Esophagus muscularis mucosa (tissue), 4 donors: Measurements from ENCODE around the gene SPECC1. TPM values are rescaled to one million over a fixed set of nuclear protein-coding genes. Genes with fewer than 3 reads are reported as not detected.
A peak's percentile ranks its signal among the peaks of the same experiment; 100 is the strongest.

ENCODE experiments used
- DNase-seq: peaks from one replicate; pipeline ENCODE4 v3.0.0-alpha.2; 2017; ENCODE audit errors: extremely low spot score
- H3K27ac ChIP-seq, 4 donors: fragments of 200-600 bp; sonication (generic); replicated peaks in 1 of 4; 1 replicate in 3 of 4; 2 replicates in 1 of 4; pipeline ENCODE4 v1.5.1; 2016 to 2019; ENCODE audit warnings: mild to moderate bottlenecking in 1 of 4
- H3K27me3 ChIP-seq, 4 donors: fragments of 200-600 bp; sonication (generic); one replicate each; pipeline versions ENCODE4 v1.5.1 to v1.6.0; 2016 to 2019
- H3K36me3 ChIP-seq, 4 donors: fragments of 200-600 bp; sonication (generic); one replicate each; pipeline ENCODE4 v1.5.1; 2016 to 2019
- H3K4me1 ChIP-seq, 4 donors: fragments of 200-600 bp; sonication (generic); one replicate each; pipeline ENCODE4 v1.5.1; 2016 to 2019
- H3K4me3 ChIP-seq, 4 donors: fragments of 200-600 bp; sonication (generic); 1 replicate in 2 of 4; 2 replicates in 2 of 4; pipeline ENCODE4 v1.5.1; 2016 to 2019; ENCODE audit warnings: mild to moderate bottlenecking in 4 of 4, moderate library complexity in 1 of 4
- H3K9me3 ChIP-seq, 4 donors: fragments of 200-600 bp; sonication (generic); 1 replicate in 3 of 4; 2 replicates in 1 of 4; pipeline ENCODE4 v1.5.1; 2016 to 2019
- CTCF ChIP-seq, 3 experiments: fragments of 200-600 bp in 2 of 3; fragments of 450-650 bp in 1 of 3; sonication (generic) in 2 of 3; IDR thresholded peaks; one replicate each; pipeline ENCODE4 v1.5.1; 2017 to 2019; ENCODE audit warnings: antibody characterized with exemption in 3 of 3, mild to moderate bottlenecking in 2 of 3, moderate library complexity in 1 of 3
- EP300 ChIP-seq: sonication (generic); formaldehyde crosslinking; IDR thresholded peaks from one replicate; pipeline ENCODE4 v1.6.1; 2017; ENCODE audit warnings: antibody characterized with exemption
- POLR2A ChIP-seq: fragments of 450-650 bp; IDR thresholded peaks from one replicate; pipeline ENCODE4 v1.6.1; 2017; ENCODE audit warnings: antibody characterized with exemption, moderate library complexity, mild to moderate bottlenecking, low read depth
- POLR2AphosphoS5 ChIP-seq, 2 donors: sonication (generic); formaldehyde crosslinking; IDR thresholded peaks; one replicate each; pipeline ENCODE4 v1.6.1; 2017; ENCODE audit warnings: antibody characterized with exemption in 2 of 2
- WGBS: methylation state at CpG from one replicate; pipeline ENCODE4 v1.1.5; 2018; 5-methylcytosine and 5-hydroxymethylcytosine counted together
- intact Hi-C: fragments of 100-400 bp; cut with DNase I; formaldehyde crosslinking; loops from one replicate; pipeline ENCODE4 v1.15.1; 2023
- total RNA-seq, 4 donors: library from RNA; depleted of rRNA; stranded (reverse); fragments of >200 nt; gene quantifications; one replicate each; pipeline versions ENCODE4 v1.1.0 to v1.2.1, GENCODE V29; 2016

SPECC1 gene
- total RNA-seq, 4 donors from 2014 or later = 16.7 to 28.8 (median 24.7) TPM

GRCh38 chr17:20087538-20088250 lies 78.5 kb downstream of the SPECC1 start:
- no peak for DNase-seq
- 75% methylated on average over 6 of the region's 6 CpGs for WGBS
- intact Hi-C loops = no loop called here
- Histone ChIP-seq H3K36me3 (no peaks in the 10 kb centered on the region), H3K9me3 (no peaks in the 10 kb centered on the region), H3K27me3 (no peaks in the 10 kb centered on the region), H3K27ac (peak overlapping the region in 2 of 4 donors; percentile 31 to 35), H3K4me3 (no peak overlapping the region), H3K4me1 (peaks cover 0 to 24% (median 13%) of the 10 kb centered on the region in 4 donors)
- no peak for TF ChIP-seq CTCF (IDR thresholded peaks at IDR 0.05)
- no peak for TF ChIP-seq EP300
- TF ChIP-seq POLR2A = no peak
- no peak for TF ChIP-seq POLR2AphosphoS5 (IDR thresholded peaks at IDR 0.05)

GRCh38 chr17:20089756-20090547 lies 80.8 kb downstream of the SPECC1 start:
- Histone ChIP-seq H3K9me3 (no peaks in the 10 kb centered on the region), H3K27me3 (no peaks in the 10 kb centered on the region), H3K36me3 (no peaks in the 10 kb centered on the region), H3K4me3 (no peak overlapping the region), H3K27ac (peak overlapping the region in 3 of 4 donors; percentile 34 to 67 (median 58)), H3K4me1 (peaks cover 4 to 30% (median 22%) of the 10 kb centered on the region in 4 donors)
- intact Hi-C loops = no loop called here
- 86% methylated on average over 15 of the region's 15 CpGs for WGBS
- no peak for DNase-seq
- no peak for TF ChIP-seq EP300
- no peak for TF ChIP-seq CTCF (IDR thresholded peaks at IDR 0.05)

- Histone ChIP-seq H3K27me3 (no peaks in the 10 kb centered on the region), H3K36me3 (no peaks in the 10 kb centered on the region), H3K9me3 (no peaks in the 10 kb centered on the region), H3K4me1 (peaks cover 15 to 39% (median 30%) of the 10 kb centered on the region in 4 donors), H3K4me3 (no peak overlapping the region), H3K27ac (peak overlapping the region; percentile 58 to 67 (median 64))
- intact Hi-C loops = no loop called here
- TF ChIP-seq POLR2A (no peak), POLR2AphosphoS5 (IDR thresholded peaks at IDR 0.05) (peak; percentile 52 to 61), EP300 (no peak)
- DNase-seq = no peak
- WGBS = 74% methylated on average over 19 of the region's 19 CpGs
These were observed 82.2 kb downstream of the SPECC1 start for GRCh38 chr17:20091174-20092029.

- Histone ChIP-seq H3K27me3 (no peaks in the 10 kb centered on the region), H3K4me3 (no peak overlapping the region), H3K27ac (peak overlapping the region; percentile 38 to 67 (median 60)), H3K9me3 (no peaks in the 10 kb centered on the region), H3K36me3 (peaks cover 0 to 5% (median 0%) of the 10 kb centered on the region in 4 donors), H3K4me1 (peaks cover 15 to 39% (median 30%) of the 10 kb centered on the region in 4 donors)
- TF ChIP-seq POLR2AphosphoS5 (IDR thresholded peaks at IDR 0.05) (no peak), CTCF (IDR thresholded peaks at IDR 0.05) (no peak), EP300 (no peak), POLR2A (no peak)
- DNase-seq = no peak
- intact Hi-C loops = no loop called here
- 74% methylated on average over 6 of the region's 6 CpGs for WGBS
These were observed 83.2 kb downstream of the SPECC1 start for GRCh38 chr17:20092261-20092867.
